Stimulated activated CD8-positive, alpha-beta memory T cell treated with anti-CD3 and anti-CD28 coated beads, Interleukin-7, amount 100 ng/mL, for 4 hours (primary cell): Measurements from ENCODE around the gene ARAP1.

ENCODE experiments used
- DNase-seq, 2 donors: peaks; one replicate each; pipeline ENCODE4 v3.0.0-alpha.2; 2020; ENCODE audit warnings: low read depth in 2 of 2

Gene ARAP1

DNA sequence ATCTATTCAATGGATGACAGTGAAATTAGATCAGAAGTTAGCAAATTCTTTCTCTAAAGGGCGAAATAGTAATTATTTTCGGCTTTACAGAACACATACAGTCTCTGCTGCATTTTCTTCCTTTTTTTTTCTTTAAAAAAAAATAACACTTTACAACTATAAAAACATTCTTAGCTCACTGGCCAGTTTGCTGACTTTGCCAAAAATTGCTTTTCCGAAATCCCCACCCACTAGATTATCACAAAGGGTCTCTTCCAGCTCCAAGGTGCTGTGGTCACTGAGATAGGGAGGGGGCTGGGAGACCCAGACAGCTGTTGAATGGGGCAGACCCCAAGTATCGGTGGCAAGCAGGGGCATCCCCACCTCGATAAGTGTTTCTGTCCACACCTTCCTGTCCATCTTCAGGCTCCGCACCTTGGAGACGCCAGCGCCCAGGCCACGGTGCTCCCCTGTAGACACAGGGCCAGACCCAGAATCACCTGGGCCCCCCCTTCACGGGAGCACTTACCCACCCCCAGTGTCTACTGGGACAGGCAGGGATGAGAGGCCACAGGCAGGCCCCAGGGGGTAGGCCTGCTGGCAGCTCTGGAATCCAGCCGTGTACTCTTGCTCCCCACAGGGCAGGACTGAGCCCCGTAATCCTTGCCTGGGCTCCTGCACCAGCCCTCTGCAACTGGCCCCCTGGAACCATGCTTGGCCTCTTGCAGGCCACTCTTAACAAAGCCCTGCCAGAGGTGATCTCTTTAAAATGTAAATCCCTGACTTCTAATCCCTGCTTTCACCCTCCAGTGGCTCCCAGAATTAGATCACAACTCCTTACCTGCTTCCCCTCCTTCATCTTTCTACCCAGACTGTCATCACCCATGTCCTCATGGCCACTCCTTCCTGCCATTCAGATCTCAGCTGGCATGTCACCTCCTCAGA is 46.5 kb downstream of the ARAP1 start:
- DNase-seq: no peak

- no peak for DNase-seq
These were observed 47.4 kb downstream of the ARAP1 start for GRCh38 chr11:72704783-72705265.

DNA sequence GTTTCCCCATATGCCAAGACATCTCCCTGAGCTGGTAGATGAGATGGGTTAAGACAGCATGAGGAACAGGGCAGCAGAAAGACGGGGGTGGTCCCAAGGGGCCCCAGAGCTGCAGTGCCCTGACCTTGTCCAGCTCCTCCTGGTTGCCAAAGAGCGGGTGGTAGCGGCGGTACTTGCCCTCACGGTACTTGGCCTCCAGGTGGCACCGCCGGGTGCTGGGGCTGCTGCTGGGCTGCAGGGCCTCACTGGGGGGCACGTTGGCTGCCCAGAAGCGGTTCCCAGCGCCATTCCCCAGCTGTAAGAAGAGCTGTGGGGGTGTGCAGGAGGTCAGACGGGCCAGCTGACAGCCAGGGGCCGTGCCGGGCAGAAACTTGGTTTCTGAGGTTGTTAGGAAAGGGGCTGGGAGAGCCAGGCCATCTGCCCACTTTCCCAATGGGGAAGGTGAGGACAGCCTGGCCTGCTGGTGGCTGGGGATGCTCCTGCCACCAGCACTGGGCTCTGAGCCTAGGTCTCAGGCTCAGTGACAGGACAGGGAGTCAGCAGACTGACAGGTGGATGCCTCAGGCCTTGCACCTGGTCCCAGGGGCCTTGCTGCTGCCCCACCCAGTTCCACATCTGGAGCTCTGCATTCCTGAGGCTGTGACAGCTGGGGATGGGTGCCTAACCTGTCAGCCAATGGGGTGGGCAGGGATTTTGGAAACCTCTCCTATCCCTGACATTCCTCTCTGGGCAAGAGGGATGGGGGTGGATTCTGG is 48.0 kb downstream of the ARAP1 start:
- DNase-seq: no peak

DNA sequence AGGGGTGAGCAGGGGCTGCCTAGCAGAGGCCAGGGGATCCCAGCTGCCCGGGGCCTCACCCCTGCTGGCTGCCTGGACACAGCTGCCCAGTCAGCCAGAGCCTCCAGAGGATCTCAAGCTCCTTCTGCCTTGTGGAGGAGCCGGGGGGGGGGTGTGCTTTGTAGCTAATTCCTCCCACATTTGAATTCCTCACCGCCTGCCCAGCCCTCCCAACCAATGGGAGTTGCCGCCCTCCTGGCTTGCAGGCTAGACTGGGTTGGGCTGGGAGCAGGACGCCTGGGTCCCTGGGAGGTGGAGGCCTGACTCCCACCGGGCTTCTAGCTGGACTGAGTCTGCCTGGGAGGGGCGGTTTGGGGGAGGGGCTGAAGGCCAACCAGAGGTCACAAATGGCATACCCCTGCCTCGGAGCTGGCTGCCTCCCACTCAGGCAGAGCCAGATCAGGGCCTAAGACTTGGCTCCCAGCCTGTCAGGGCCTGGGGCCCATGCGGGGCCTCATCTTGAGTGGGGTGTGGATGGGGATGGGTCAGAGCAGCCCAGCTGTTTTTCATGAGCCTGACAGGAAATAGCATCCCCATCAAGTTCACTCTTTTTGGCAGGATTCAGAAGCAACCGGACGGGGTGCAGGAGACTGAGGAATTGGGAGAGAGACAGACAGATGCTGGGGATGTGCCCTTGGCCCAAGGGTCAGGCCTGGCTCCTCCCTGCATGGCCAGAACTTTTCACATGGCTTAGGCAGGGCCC is 48.8 kb downstream of the ARAP1 start:
- no peak for DNase-seq

GRCh38 chr11:72702577-72703241 is 49.5 kb downstream of the ARAP1 start:
- no peak for DNase-seq

GRCh38 chr11:72702096-72702495 is 50.1 kb downstream of the ARAP1 start:
- no peak for DNase-seq

DNA sequence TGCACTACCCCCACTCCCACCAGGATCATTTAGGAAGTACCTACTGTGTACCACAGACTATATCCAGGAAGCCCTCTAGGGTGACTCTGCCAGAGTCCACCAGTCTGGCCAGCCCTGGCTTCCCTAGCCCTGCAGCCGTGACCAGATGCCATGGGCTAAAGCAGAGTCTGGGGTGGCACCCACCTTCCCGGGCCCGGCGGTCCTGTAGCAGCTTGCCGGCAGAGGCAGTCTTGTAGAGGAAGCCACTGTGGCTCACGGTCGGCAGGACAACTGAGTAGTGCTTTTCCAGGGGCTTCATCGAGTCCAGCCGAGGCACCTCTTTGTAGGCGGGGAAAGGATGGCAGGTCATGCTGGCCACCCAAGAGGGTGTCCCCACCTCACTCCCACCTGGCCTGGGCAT is 50.7 kb downstream of the ARAP1 start:
- no peak for DNase-seq

- DNase-seq: no peak
These were observed 52.1 kb downstream of the ARAP1 start for GRCh38 chr11:72700146-72700545.

GRCh38 chr11:72697814-72698213 is 54.4 kb downstream of the ARAP1 start:
- DNase-seq: no peak

DNA sequence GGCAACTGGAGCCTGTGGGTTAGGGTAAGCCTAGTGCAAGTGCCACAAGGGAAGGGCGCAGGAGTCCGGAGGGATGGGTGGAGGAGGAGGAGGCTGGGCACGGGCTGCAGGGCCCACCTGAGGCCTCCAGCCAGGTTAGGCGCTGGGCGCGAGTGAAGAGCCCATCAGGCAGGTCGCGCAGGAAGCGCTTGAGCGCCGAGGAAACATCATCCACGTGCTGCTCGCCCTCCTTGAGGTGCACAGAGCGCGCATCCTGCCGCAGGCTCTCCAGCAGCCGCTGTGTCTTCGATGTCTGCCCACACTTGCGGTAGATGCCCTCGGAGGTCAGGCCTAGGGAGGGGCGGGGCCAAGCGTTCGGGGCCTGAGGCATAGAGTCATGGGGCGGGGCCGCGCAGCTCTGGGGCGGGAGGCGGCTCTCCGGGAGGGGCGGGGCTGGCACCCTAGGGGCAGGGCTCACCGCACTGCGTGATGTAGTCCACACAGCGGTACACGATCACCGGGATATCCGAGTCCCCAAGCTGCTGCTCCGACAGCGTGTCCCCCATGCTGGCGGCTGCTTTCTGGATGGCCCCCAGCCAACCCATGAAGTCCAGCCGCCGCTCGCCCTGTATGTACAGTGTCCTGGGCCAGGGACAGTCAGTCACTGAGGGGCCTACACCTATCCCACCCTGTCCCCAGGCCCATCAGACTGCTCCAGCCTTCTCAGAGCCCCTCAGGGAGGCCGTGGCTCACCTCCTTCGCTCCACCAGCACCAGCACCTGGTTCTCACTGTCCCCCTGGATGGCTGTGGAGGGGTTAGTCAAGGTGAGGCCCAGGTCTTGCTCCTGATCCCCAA is 55.1 kb downstream of the ARAP1 start:
- no peak for DNase-seq

GRCh38 chr11:72695354-72695753 is 56.9 kb downstream of the ARAP1 start:
- no peak for DNase-seq

- no peak for DNase-seq
These were observed 58.8 kb downstream of the ARAP1 start for GRCh38 chr11:72693271-72693968.

DNA sequence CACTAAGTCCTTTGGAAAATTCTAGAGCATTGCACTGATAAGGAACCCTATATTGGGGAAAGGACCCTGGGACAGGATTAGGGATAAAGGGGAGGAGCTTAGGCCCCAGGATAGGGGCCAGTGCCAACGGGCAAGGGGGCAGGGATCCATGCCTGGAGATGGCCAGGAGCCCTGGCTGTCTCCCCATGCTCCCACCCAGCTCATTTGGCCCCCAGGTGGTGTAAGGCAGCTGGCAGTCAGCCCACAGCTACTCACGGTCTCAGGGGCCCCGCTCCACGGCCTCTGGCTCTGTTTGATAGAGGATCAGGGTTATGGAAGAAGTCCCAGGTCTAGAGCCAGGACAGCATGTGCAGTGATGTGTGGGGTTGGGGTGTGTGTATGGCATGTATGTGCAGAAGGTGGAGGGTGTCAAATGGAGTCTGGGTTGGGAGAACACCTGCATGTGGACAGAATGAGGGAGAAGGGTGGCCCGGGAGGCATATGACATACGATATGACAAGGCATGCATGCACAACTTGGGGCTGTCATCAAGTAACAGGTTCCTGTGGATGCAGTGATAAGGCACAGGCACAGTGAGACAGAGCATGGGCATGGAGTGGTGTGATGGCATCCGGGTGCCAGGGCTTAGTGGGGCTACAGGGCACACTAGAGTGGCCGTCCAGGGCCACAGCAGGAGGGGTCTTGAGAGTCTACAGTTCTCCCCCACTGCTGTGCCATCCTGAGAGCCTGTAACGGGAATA is 59.5 kb downstream of the ARAP1 start:
- no peak for DNase-seq

DNA sequence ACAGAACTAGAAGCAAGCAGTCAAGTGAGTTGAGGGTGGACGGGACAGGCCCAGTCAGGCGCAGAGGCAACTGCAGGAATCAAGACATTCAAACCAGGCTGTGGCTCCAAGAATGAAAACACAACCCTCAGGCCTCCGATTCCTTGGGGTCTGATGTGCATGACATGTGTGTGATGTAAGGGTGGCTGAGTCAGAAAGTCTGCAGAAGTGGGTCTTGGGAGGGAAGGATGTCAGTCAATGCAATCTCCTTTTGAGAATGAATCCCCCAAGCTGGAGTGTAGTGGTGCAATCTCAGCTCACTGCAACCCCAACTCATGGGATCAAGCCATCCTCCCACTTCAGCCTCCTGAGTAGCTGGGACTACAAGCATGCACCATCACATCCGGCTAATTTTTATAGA is 62.0 kb downstream of the ARAP1 start:
- DNase-seq: no peak

- no peak for DNase-seq
These were observed 63.3 kb downstream of the ARAP1 start for GRCh38 chr11:72688929-72689328.

- DNase-seq: no peak
These were observed 63.7 kb downstream of the ARAP1 start for GRCh38 chr11:72688486-72688885.

GRCh38 chr11:72687326-72687725 is 64.9 kb downstream of the ARAP1 start:
- DNase-seq: no peak

DNA sequence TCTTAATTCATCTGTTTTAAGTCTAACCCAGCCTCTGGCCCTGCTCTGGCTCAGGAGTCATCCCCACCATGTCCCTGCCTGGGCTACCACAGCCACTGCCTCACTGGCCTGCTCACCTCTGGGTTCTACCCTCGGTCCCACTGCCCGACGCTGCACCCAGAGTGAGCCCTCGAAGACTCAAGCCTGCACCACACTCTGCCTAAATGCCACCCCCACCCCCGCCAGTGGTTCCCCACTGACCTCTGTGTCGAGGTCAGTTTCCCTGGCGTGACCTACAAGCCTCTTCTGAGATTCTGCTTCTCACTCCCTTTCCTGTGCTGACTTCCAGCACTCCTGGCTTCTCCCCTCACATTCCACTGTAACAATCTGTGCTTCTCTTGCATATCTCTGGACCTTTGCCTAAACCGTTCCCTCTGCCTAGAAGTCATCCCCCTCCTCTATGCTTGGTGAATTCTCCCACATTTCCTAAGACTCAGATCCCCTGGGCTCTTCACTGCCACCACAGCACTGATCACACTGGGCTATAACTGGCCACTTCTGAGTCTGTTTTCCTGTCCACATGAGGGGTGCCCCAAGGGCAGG is 65.5 kb downstream of the ARAP1 start:
- no peak for DNase-seq
